ENCODE results near the gene UIMC1. TPM values are rescaled to one million over a fixed set of nuclear protein-coding genes. Genes with fewer than 3 reads are reported as not detected.

UIMC1 gene
- total RNA-seq, 1 experiment from 2014 or later: 38.4 TPM

GRCh38 chr5:177044641-177045040, 38.1 kb upstream of the UIMC1 start:
- DNase-seq (ENCODE audit: low read depth, low spot score) (no peak), ATAC-seq (no peak)
- Histone ChIP-seq H3K9me2 (ENCODE audit: insufficient read depth) (no peaks in the 10 kb centered on the region), H3K4me3 (replicated peaks in 1 of 2; ENCODE audit: low read depth in 1 of 2, low read length in 2 of 2) (no peak overlapping the region), H3K9me3 (ENCODE audit: control insufficient read depth in 1 of 2, insufficient read depth in 1 of 2, low read depth in 1 of 2, low read length in 2 of 2) (no peaks in the 10 kb centered on the region), H3K9ac (ENCODE audit: low read length) (no peak overlapping the region), H3K27ac (ENCODE audit: low read depth, low read length) (no peak overlapping the region), H3K36me3 (ENCODE audit: control insufficient read depth in 1 of 2, insufficient read depth in 2 of 2, low read length in 2 of 2) (peaks cover 15 to 21% of the 10 kb centered on the region in 2 experiments), H3K4me1 (ENCODE audit: control insufficient read depth in 1 of 2, insufficient read depth in 2 of 2, low read length in 2 of 2) (no peaks in the 10 kb centered on the region), H3K4me2 (ENCODE audit: low read length) (no peak overlapping the region), H2AFZ (ENCODE audit: low read depth, low read length, poor library complexity, severe bottlenecking) (no peak overlapping the region), H3K79me2 (ENCODE audit: insufficient read depth, low read length) (peaks cover under 1% of the 10 kb centered on the region; the same call in 1 of the 2 replicates), H3K27me3 (ENCODE audit: insufficient read depth, low read length) (no peaks in the 10 kb centered on the region), H4K20me1 (ENCODE audit: insufficient read depth) (no peaks in the 10 kb centered on the region)
- no TSS peak for BruUV-seq (replicated peaks)
- ChIA-PET CTCF (no interaction called here), POLR2A (no interaction called here), RAD21 (ENCODE audit: low non-redundant PET in 1 of 2, low total read pairs in 2 of 2, uncharacterized antibody in 2 of 2, unreplicated experiment in 2 of 2) (no interaction called here)
- TF ChIP-seq EGR1 (IDR thresholded peaks at IDR 0.05; ENCODE audit: low read depth) (no peak), CTCF (IDR thresholded peaks at IDR 0.05 in 2 of 3, conservative IDR thresholded peaks at IDR 0.05 in 1 of 3; ENCODE audit: borderline replicate concordance in 1 of 3, insufficient read depth in 1 of 3, low read depth in 2 of 3, low read length in 2 of 3) (no peak), SRF (IDR thresholded peaks at IDR 0.05; ENCODE audit: low read depth) (no peak), EZH2phosphoT487 (IDR thresholded peaks at IDR 0.05; ENCODE audit: borderline replicate concordance) (no peak), FOSL1 (IDR thresholded peaks at IDR 0.05; ENCODE audit: low read depth) (no peak), MAX (IDR thresholded peaks at IDR 0.05) (no peak), REST (IDR thresholded peaks at IDR 0.05; ENCODE audit: low read depth) (no peak), JUND (IDR thresholded peaks at IDR 0.05) (no peak), CEBPB (IDR thresholded peaks at IDR 0.05; ENCODE audit: low read depth) (no peak), ZNF274 (IDR thresholded peaks at IDR 0.05; ENCODE audit: low read depth, low read length) (no peak), ELF1 (IDR thresholded peaks at IDR 0.05; ENCODE audit: borderline replicate concordance, low read depth) (no peak), YY1 (IDR thresholded peaks at IDR 0.05; ENCODE audit: extremely low read depth, insufficient replicate concordance, low read depth, low read length) (no peak), ZFX (IDR thresholded peaks at IDR 0.05) (no peak), EZH2 (IDR thresholded peaks at IDR 0.05) (no peak), ZBTB33 (IDR thresholded peaks at IDR 0.05; ENCODE audit: extremely low read depth, insufficient replicate concordance, low read length) (no peak), POLR2AphosphoS5 (IDR thresholded peaks at IDR 0.05; ENCODE audit: low read depth, low read length) (no peak), TCF7L2 (IDR thresholded peaks at IDR 0.05; ENCODE audit: borderline replicate concordance, extremely low read depth, insufficient read depth, insufficient read length) (no peak), POLR2A (IDR thresholded peaks at IDR 0.05; ENCODE audit: borderline replicate concordance, extremely low read depth, insufficient read depth, insufficient read length) (no peak), CBX3 (IDR thresholded peaks at IDR 0.05; ENCODE audit: low read depth) (no peak)
- intact Hi-C loops (cut with micrococcal nuclease): no loop called here

Measured in HCT116 (cell line).